HepG2 (cell line): Measurements from ENCODE around the gene MARCHF2. TPM values are rescaled to one million over a fixed set of nuclear protein-coding genes. Genes with fewer than 3 reads are reported as not detected.

ENCODE experiments used
- ATF7 ChIP-seq, 2 experiments: fragments of 450-650 bp in 1 of 2; sonication (generic) in 1 of 2; formaldehyde crosslinking in 1 of 2; IDR thresholded peaks; 2 replicates each; pipeline versions ENCODE4 v1.4.0 to v1.6.1; 2016 to 2020; ENCODE audit warnings: antibody characterized with exemption in 1 of 2, mild to moderate bottlenecking in 1 of 2, missing genetic modification reagents in 1 of 2
- ERF ChIP-seq: IDR thresholded peaks from 2 replicates; pipeline ENCODE4 v1.6.1; 2018; ENCODE audit warnings: missing biosample characterization, missing genetic modification reagents
- GATAD1 ChIP-seq: IDR thresholded peaks from 2 replicates; pipeline ENCODE4 v1.6.1; 2016; ENCODE audit warnings: missing genetic modification reagents, missing compliant biosample characterization
- JUND ChIP-seq: sonication (generic); formaldehyde crosslinking; IDR thresholded peaks from 2 replicates; pipeline ENCODE4 v1.8.0; 2022; ENCODE audit warnings: mild to moderate bottlenecking, missing genetic modification reagents
- KDM4B ChIP-seq: sonication (generic); formaldehyde crosslinking; IDR thresholded peaks from 2 replicates; pipeline ENCODE4 v1.4.0; 2020; ENCODE audit warnings: missing genetic modification reagents
- NCOR1 ChIP-seq: fragments of 200-600 bp; sonication (generic); IDR thresholded peaks from 2 replicates; pipeline ENCODE4 v1.7.0; 2017; ENCODE audit warnings: antibody characterized with exemption, low read length, borderline replicate concordance
- SATB2 ChIP-seq: sonication (generic); formaldehyde crosslinking; IDR thresholded peaks from 2 replicates; pipeline ENCODE4 v1.5.0; 2020; ENCODE audit warnings: missing genetic modification reagents
- SIX1 ChIP-seq: sonication (generic); formaldehyde crosslinking; IDR thresholded peaks from 2 replicates; pipeline ENCODE4 v1.4.0; 2020; ENCODE audit warnings: missing genetic modification reagents, borderline replicate concordance
- ZBTB20 ChIP-seq: sonication (generic); formaldehyde crosslinking; IDR thresholded peaks from 2 replicates; pipeline ENCODE4 v1.8.1; 2023; ENCODE audit warnings: missing genetic modification reagents, low read depth, mild to moderate bottlenecking, borderline replicate concordance
- ZNF337 ChIP-seq: sonication (generic); formaldehyde crosslinking; IDR thresholded peaks from 2 replicates; pipeline ENCODE4 v1.5.1; 2020; ENCODE audit warnings: missing genetic modification reagents, low read depth, mild to moderate bottlenecking, borderline replicate concordance
- ZNF530 ChIP-seq: sonication (generic); formaldehyde crosslinking; IDR thresholded peaks from 2 replicates; pipeline ENCODE4 v1.5.0; 2020; ENCODE audit warnings: low read depth, mild to moderate bottlenecking, missing genetic modification reagents
- ZNF607 ChIP-seq: sonication (generic); formaldehyde crosslinking; IDR thresholded peaks from 2 replicates; pipeline ENCODE4 v1.5.1; 2020; ENCODE audit warnings: missing genetic modification reagents, mild to moderate bottlenecking, borderline replicate concordance
- ZNF652 ChIP-seq: IDR thresholded peaks from 2 replicates; pipeline ENCODE4 v1.6.1; 2016; ENCODE audit warnings: low read depth, borderline replicate concordance
- ZNF781 ChIP-seq: sonication (generic); formaldehyde crosslinking; IDR thresholded peaks from 2 replicates; pipeline ENCODE4 v1.5.1; 2020; ENCODE audit warnings: borderline replicate concordance, mild to moderate bottlenecking, missing genetic modification reagents; ENCODE audit errors: not compliant biosample characterization
- polyA plus RNA-seq, 8 experiments: library from polyadenylated mRNA; depleted of rRNA in 3 of 8; stranded (reverse) in 7 of 8; unstranded in 1 of 8; fragments of >200 nt; fragmentation: Illumina TruSeq in 4 of 8; extraction: Trizol in 4 of 8; gene quantifications; 2 replicates each; pipeline versions ENCODE4 v1.2.1 to v1.2.3, GENCODE V29; 2011 to 2016; ENCODE audit warnings: low read depth in 4 of 8, missing spikeins in 1 of 8, mixed read lengths in 1 of 8; ENCODE audit not compliant: insufficient read depth in 1 of 8
- total RNA-seq, 5 experiments: library from RNA; depleted of rRNA; stranded (reverse); fragments of >200 nt; fragmentation: Illumina TruSeq; extraction: Trizol; gene quantifications; 2 replicates each; pipeline ENCODE4 v1.2.3, GENCODE V29; 2016; ENCODE audit warnings: low read depth in 1 of 5
- TF ChIP-seq, protein P1 (sequence below): sonication (generic); formaldehyde crosslinking; IDR thresholded peaks from 2 replicates; pipeline ENCODE4 v1.4.0; 2020; ENCODE audit warnings: missing genetic modification reagents
- TF ChIP-seq, protein P2 (sequence below): sonication (generic); formaldehyde crosslinking; IDR thresholded peaks from 2 replicates; pipeline ENCODE4 v1.5.0; 2020; ENCODE audit warnings: missing genetic modification reagents
- TF ChIP-seq, protein P3 (sequence below): IDR thresholded peaks from 2 replicates; pipeline ENCODE4 v1.6.1; 2018; ENCODE audit warnings: missing genetic modification reagents
- TF ChIP-seq, protein P4 (sequence below): sonication (generic); formaldehyde crosslinking; IDR thresholded peaks from 2 replicates; pipeline ENCODE4 v1.5.0; 2020; ENCODE audit warnings: missing genetic modification reagents
- TF ChIP-seq, protein P5 (sequence below): sonication (generic); formaldehyde crosslinking; conservative IDR thresholded peaks from 2 replicates; pipeline ENCODE4 v1.4.0; 2020; ENCODE audit warnings: missing genetic modification reagents

MARCHF2 gene
- total and polyA plus RNA-seq, 2 of the 13 experiments (the other 11 are each of a cell fraction or from before 2014, with no cell fraction given) = 12.7 to 13.0 TPM

DNA sequence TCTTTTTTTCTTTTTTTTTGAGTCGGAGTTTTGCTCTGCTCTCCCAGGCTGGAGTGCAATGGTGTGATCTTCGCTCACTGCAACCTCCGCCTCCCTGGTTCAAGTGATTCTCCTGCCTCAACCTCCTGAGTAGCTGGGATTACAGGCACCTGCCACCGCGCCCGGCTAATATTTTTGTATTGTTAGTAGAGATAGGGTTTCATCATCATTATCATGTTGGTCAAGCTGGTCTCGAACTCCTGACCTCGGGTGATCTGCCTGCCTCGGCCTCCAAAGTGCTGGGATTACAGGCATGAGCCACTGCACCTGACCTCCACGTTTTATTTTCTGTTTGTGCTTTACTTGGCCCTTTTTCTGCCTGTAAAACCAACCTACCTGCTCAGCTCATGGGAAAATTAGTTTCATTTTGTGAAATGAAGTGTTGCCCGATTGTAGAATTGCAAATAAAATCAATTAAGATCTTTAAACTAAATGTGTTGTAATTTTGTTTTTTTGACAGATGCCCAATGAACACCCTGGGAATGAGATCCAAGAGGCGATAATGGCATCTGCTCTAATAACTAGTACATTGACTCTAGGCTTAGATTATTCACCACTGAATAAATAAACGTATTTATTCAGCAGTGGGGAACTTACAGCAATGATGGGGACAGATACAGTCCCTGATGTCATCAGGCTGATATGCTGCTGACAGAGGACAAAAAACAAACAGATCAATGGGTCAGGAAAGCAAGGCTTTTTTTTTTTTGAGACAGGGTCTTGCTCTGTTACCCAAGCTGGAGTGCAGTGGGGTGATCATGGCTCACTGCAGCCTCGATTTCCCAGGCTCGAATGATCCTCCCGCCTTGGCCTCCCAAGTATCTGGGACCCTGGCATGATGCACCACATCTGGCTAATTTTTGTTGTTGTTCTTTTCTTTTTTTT lies 25.2 kb upstream of the MARCHF2 start (continued):
- TF ChIP-seq JUND (peak; percentile 80; the same call in 1 of the 2 replicates), ZNF337 (CRISPR knock-in tag) (no peak), ZNF607 (CRISPR knock-in tag) (peak; percentile 52; the same call in 1 of the 2 replicates), ZNF530 (CRISPR knock-in tag) (no peak), GATAD1 (CRISPR knock-in tag) (peak; percentile 51), ATF7 (IDR thresholded peaks at IDR 0.05) (peak; percentile 86), ATF7 (CRISPR knock-in tag; IDR thresholded peaks at IDR 0.05) (peak; percentile 79; the same call in 1 of the 2 replicates), SATB2 (CRISPR knock-in tag) (0 out of 2 replicates have a peak, but pooled peaks have one; percentile 58), ZBTB20 (0 out of 2 replicates have a peak, but pooled peaks have one; percentile 46), ZNF781 (CRISPR knock-in tag) (no peak), NCOR1 (peak; percentile 71; the same call in 1 of the 2 replicates), SIX1 (CRISPR knock-in tag) (peak; percentile 62; the same call in 1 of the 2 replicates), KDM4B (CRISPR knock-in tag) (0 out of 2 replicates have a peak, but pooled peaks have one; percentile 64), ERF (peak; percentile 61; the same call in 1 of the 2 replicates), ZNF652 (CRISPR knock-in tag) (no peak)
- TF ChIP-seq, protein P1, sequence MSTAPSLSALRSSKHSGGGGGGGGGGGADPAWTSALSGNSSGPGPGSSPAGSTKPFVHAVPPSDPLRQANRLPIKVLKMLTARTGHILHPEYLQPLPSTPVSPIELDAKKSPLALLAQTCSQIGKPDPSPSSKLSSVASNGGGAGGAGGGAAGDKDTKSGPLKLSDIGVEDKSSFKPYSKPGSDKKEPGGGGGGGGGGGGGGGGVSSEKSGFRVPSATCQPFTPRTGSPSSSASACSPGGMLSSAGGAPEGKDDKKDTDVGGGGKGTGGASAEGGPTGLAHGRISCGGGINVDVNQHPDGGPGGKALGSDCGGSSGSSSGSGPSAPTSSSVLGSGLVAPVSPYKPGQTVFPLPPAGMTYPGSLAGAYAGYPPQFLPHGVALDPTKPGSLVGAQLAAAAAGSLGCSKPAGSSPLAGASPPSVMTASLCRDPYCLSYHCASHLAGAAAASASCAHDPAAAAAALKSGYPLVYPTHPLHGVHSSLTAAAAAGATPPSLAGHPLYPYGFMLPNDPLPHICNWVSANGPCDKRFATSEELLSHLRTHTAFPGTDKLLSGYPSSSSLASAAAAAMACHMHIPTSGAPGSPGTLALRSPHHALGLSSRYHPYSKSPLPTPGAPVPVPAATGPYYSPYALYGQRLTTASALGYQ (CRISPR knock-in tag) = peak; percentile 87; the same call in 1 of the 2 replicates
- TF ChIP-seq, protein P2, sequence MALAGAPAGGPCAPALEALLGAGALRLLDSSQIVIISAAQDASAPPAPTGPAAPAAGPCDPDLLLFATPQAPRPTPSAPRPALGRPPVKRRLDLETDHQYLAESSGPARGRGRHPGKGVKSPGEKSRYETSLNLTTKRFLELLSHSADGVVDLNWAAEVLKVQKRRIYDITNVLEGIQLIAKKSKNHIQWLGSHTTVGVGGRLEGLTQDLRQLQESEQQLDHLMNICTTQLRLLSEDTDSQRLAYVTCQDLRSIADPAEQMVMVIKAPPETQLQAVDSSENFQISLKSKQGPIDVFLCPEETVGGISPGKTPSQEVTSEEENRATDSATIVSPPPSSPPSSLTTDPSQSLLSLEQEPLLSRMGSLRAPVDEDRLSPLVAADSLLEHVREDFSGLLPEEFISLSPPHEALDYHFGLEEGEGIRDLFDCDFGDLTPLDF (CRISPR knock-in tag) = no peak; the same call in 1 of the 2 replicates
- TF ChIP-seq, protein P3, sequence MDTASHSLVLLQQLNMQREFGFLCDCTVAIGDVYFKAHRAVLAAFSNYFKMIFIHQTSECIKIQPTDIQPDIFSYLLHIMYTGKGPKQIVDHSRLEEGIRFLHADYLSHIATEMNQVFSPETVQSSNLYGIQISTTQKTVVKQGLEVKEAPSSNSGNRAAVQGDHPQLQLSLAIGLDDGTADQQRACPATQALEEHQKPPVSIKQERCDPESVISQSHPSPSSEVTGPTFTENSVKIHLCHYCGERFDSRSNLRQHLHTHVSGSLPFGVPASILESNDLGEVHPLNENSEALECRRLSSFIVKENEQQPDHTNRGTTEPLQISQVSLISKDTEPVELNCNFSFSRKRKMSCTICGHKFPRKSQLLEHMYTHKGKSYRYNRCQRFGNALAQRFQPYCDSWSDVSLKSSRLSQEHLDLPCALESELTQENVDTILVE (CRISPR knock-in tag) = 0 out of 2 replicates have a peak, but pooled peaks have one; percentile 74
- TF ChIP-seq, protein P4, sequence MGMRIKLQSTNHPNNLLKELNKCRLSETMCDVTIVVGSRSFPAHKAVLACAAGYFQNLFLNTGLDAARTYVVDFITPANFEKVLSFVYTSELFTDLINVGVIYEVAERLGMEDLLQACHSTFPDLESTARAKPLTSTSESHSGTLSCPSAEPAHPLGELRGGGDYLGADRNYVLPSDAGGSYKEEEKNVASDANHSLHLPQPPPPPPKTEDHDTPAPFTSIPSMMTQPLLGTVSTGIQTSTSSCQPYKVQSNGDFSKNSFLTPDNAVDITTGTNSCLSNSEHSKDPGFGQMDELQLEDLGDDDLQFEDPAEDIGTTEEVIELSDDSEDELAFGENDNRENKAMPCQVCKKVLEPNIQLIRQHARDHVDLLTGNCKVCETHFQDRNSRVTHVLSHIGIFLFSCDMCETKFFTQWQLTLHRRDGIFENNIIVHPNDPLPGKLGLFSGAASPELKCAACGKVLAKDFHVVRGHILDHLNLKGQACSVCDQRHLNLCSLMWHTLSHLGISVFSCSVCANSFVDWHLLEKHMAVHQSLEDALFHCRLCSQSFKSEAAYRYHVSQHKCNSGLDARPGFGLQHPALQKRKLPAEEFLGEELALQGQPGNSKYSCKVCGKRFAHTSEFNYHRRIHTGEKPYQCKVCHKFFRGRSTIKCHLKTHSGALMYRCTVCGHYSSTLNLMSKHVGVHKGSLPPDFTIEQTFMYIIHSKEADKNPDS (CRISPR knock-in tag) = peak; percentile 79
- TF ChIP-seq, protein P5, sequence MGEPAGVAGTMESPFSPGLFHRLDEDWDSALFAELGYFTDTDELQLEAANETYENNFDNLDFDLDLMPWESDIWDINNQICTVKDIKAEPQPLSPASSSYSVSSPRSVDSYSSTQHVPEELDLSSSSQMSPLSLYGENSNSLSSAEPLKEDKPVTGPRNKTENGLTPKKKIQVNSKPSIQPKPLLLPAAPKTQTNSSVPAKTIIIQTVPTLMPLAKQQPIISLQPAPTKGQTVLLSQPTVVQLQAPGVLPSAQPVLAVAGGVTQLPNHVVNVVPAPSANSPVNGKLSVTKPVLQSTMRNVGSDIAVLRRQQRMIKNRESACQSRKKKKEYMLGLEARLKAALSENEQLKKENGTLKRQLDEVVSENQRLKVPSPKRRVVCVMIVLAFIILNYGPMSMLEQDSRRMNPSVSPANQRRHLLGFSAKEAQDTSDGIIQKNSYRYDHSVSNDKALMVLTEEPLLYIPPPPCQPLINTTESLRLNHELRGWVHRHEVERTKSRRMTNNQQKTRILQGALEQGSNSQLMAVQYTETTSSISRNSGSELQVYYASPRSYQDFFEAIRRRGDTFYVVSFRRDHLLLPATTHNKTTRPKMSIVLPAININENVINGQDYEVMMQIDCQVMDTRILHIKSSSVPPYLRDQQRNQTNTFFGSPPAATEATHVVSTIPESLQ (CRISPR knock-in tag) = no peak
